PFSK-1 (cell line): Measurements from ENCODE around the gene CYTH4.

ENCODE experiments used
- FOXP2 ChIP-seq: optimal IDR thresholded peaks from 2 replicates; pipeline ENCODE3; 2011; ENCODE audit warnings: borderline replicate concordance, control low read depth, inconsistent platforms; ENCODE audit not compliant: insufficient read depth; ENCODE audit errors: extremely low read length, extremely low read depth
- POLR2AphosphoS5 ChIP-seq: IDR thresholded peaks from 2 replicates; pipeline ENCODE4 v1.6.1; 2012; ENCODE audit warnings: low read depth, mild to moderate bottlenecking, control low read depth, low read length, moderate library complexity
- SIN3A ChIP-seq: IDR thresholded peaks from 2 replicates; pipeline ENCODE4 v1.6.1; 2012; ENCODE audit warnings: mild to moderate bottlenecking, low read length, moderate library complexity, borderline replicate concordance; ENCODE audit not compliant: insufficient read depth
- TAF1 ChIP-seq: IDR thresholded peaks from 2 replicates; pipeline ENCODE4 v1.6.1; 2012; ENCODE audit warnings: low read length, control low read depth, borderline replicate concordance; ENCODE audit not compliant: insufficient read depth
- TF ChIP-seq, protein P1 (sequence below), 2 experiments: IDR thresholded peaks; 2 replicates each; pipeline versions ENCODE4 v1.6.1 to v1.8.0; 2011 to 2012; ENCODE audit warnings: low read depth in 2 of 2, low read length in 2 of 2, control low read depth in 1 of 2, inconsistent platforms in 1 of 2, mild to moderate bottlenecking in 1 of 2, moderate library complexity in 1 of 2; ENCODE audit not compliant: insufficient read depth in 1 of 2

CYTH4 gene

GRCh38 chr22:37306494-37306829 lies 24.2 kb downstream of the CYTH4 start:
- TF ChIP-seq FOXP2 (no peak), SIN3A (no peak), POLR2AphosphoS5 (no peak), TAF1 (no peak)
- TF ChIP-seq, protein P1, sequence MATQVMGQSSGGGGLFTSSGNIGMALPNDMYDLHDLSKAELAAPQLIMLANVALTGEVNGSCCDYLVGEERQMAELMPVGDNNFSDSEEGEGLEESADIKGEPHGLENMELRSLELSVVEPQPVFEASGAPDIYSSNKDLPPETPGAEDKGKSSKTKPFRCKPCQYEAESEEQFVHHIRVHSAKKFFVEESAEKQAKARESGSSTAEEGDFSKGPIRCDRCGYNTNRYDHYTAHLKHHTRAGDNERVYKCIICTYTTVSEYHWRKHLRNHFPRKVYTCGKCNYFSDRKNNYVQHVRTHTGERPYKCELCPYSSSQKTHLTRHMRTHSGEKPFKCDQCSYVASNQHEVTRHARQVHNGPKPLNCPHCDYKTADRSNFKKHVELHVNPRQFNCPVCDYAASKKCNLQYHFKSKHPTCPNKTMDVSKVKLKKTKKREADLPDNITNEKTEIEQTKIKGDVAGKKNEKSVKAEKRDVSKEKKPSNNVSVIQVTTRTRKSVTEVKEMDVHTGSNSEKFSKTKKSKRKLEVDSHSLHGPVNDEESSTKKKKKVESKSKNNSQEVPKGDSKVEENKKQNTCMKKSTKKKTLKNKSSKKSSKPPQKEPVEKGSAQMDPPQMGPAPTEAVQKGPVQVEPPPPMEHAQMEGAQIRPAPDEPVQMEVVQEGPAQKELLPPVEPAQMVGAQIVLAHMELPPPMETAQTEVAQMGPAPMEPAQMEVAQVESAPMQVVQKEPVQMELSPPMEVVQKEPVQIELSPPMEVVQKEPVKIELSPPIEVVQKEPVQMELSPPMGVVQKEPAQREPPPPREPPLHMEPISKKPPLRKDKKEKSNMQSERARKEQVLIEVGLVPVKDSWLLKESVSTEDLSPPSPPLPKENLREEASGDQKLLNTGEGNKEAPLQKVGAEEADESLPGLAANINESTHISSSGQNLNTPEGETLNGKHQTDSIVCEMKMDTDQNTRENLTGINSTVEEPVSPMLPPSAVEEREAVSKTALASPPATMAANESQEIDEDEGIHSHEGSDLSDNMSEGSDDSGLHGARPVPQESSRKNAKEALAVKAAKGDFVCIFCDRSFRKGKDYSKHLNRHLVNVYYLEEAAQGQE (IDR thresholded peaks at IDR 0.05; ENCODE audit: insufficient read depth in 1 of 2, low read depth in 2 of 2, low read length in 2 of 2), result no peak

DNA sequence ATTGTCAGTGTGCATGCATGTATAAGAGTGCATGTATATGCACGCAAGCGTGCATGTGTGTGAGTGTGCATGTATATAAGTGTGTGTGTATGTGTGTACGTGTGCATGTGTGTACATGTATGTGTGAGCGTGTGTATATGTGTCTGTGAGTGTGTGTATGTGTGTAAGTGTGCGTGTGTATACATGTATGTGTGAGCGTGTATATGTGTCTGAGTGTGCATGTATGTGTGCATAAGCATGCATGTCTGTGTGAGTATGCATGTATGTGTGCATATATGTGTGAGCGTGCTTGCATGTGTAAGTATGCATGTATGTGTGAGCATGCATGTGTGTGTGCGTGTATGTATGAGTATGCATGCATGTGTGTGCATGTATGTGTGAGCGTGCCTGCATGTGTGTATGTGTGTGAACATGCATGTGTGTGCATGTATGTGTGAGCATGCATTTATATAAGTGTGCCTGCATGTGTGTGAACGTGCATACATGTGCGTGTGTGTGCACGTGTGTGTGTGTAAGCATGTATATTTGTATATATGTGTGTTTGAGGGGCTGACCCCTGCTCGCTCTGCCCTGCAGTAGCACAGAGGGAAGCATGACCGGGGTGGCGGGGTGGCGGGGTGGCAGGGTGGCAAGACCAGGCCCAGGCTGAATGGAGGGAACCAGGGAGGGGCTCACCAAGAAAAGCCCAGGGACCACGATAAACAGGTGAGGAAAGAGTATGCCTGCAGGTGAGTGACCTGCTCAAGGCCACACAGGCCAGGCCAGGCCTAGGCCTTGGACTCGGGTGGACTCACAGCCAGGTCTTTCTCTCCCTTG lies 26.3 kb downstream of the CYTH4 start:
- no peak for TF ChIP-seq POLR2AphosphoS5
- no peak for TF ChIP-seq TAF1
- no peak for TF ChIP-seq FOXP2
- TF ChIP-seq, protein P1 (IDR thresholded peaks at IDR 0.05; ENCODE audit: insufficient read depth in 1 of 2, low read depth in 2 of 2, low read length in 2 of 2), result no peak
- no peak for TF ChIP-seq SIN3A

- TF ChIP-seq POLR2AphosphoS5, result no peak
- TF ChIP-seq TAF1, result no peak
- TF ChIP-seq, protein P1 (IDR thresholded peaks at IDR 0.05; ENCODE audit: insufficient read depth in 1 of 2, low read depth in 2 of 2, low read length in 2 of 2), result no peak
- no peak for TF ChIP-seq SIN3A
These were observed 27.1 kb downstream of the CYTH4 start for GRCh38 chr22:37309211-37310074.

DNA sequence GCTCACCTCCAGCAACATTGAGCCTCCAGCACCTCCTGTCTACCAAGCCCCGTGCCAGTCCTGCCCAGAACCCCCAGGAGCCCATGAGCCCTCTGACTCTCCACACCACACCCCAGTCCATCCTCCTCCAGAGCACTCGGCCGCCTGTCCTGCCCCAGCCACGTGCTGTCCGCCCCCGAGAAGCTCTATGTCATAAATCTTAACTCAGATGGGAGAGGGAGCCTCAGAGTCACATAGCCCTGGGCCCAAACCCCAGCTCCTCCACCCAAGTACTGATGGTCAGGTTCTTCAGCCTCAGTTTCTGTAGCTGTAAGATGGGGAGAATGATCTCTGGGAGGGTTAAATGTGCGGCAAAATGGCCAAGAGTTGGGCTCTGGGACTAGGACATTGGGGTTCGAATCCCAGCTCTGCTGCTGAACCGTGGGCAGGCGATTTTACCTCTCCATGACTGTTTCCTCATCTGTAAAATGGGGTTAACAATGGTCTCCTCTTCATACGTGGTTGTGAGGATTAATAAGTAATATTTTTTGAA lies 27.8 kb downstream of the CYTH4 start:
- TF ChIP-seq, protein P1 (IDR thresholded peaks at IDR 0.05; ENCODE audit: insufficient read depth in 1 of 2, low read depth in 2 of 2, low read length in 2 of 2), result no peak
- TF ChIP-seq FOXP2, result no peak
- TF ChIP-seq SIN3A, result no peak
- no peak for TF ChIP-seq TAF1
- TF ChIP-seq POLR2AphosphoS5, result no peak
